PFSK-1 (cell line): ENCODE measurements around the gene RYR3.

Experiments used
- FOXP2 ChIP-seq: optimal IDR thresholded peaks from 2 replicates; pipeline ENCODE3; 2011; ENCODE audit warnings: borderline replicate concordance, control low read depth, inconsistent platforms; ENCODE audit not compliant: insufficient read depth; ENCODE audit errors: extremely low read length, extremely low read depth
- POLR2AphosphoS5 ChIP-seq: IDR thresholded peaks from 2 replicates; pipeline ENCODE4 v1.6.1; 2012; ENCODE audit warnings: low read depth, mild to moderate bottlenecking, control low read depth, low read length, moderate library complexity
- SIN3A ChIP-seq: IDR thresholded peaks from 2 replicates; pipeline ENCODE4 v1.6.1; 2012; ENCODE audit warnings: mild to moderate bottlenecking, low read length, moderate library complexity, borderline replicate concordance; ENCODE audit not compliant: insufficient read depth
- TAF1 ChIP-seq: IDR thresholded peaks from 2 replicates; pipeline ENCODE4 v1.6.1; 2012; ENCODE audit warnings: low read length, control low read depth, borderline replicate concordance; ENCODE audit not compliant: insufficient read depth
- TF ChIP-seq, protein P1 (sequence below), 2 experiments: IDR thresholded peaks; 2 replicates each; pipeline versions ENCODE4 v1.6.1 to v1.8.0; 2011 to 2012; ENCODE audit warnings: low read depth in 2 of 2, low read length in 2 of 2, control low read depth in 1 of 2, inconsistent platforms in 1 of 2, mild to moderate bottlenecking in 1 of 2, moderate library complexity in 1 of 2; ENCODE audit not compliant: insufficient read depth in 1 of 2

Gene RYR3

GRCh38 chr15:33859992-33860545 is 549.3 kb downstream of the RYR3 start:
- TF ChIP-seq SIN3A = no peak
- no peak for TF ChIP-seq TAF1
- TF ChIP-seq, protein P1, sequence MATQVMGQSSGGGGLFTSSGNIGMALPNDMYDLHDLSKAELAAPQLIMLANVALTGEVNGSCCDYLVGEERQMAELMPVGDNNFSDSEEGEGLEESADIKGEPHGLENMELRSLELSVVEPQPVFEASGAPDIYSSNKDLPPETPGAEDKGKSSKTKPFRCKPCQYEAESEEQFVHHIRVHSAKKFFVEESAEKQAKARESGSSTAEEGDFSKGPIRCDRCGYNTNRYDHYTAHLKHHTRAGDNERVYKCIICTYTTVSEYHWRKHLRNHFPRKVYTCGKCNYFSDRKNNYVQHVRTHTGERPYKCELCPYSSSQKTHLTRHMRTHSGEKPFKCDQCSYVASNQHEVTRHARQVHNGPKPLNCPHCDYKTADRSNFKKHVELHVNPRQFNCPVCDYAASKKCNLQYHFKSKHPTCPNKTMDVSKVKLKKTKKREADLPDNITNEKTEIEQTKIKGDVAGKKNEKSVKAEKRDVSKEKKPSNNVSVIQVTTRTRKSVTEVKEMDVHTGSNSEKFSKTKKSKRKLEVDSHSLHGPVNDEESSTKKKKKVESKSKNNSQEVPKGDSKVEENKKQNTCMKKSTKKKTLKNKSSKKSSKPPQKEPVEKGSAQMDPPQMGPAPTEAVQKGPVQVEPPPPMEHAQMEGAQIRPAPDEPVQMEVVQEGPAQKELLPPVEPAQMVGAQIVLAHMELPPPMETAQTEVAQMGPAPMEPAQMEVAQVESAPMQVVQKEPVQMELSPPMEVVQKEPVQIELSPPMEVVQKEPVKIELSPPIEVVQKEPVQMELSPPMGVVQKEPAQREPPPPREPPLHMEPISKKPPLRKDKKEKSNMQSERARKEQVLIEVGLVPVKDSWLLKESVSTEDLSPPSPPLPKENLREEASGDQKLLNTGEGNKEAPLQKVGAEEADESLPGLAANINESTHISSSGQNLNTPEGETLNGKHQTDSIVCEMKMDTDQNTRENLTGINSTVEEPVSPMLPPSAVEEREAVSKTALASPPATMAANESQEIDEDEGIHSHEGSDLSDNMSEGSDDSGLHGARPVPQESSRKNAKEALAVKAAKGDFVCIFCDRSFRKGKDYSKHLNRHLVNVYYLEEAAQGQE (IDR thresholded peaks at IDR 0.05; ENCODE audit: insufficient read depth in 1 of 2, low read depth in 2 of 2, low read length in 2 of 2) = no peak
- TF ChIP-seq FOXP2 = no peak
- no peak for TF ChIP-seq POLR2AphosphoS5

- TF ChIP-seq, protein P1 (IDR thresholded peaks at IDR 0.05; ENCODE audit: insufficient read depth in 1 of 2, low read depth in 2 of 2, low read length in 2 of 2) = no peak
- TF ChIP-seq FOXP2 (no peak), SIN3A (no peak), POLR2AphosphoS5 (no peak), TAF1 (no peak)
Measured at GRCh38 chr15:33860754-33861153, 550.0 kb downstream of the RYR3 start.

DNA sequence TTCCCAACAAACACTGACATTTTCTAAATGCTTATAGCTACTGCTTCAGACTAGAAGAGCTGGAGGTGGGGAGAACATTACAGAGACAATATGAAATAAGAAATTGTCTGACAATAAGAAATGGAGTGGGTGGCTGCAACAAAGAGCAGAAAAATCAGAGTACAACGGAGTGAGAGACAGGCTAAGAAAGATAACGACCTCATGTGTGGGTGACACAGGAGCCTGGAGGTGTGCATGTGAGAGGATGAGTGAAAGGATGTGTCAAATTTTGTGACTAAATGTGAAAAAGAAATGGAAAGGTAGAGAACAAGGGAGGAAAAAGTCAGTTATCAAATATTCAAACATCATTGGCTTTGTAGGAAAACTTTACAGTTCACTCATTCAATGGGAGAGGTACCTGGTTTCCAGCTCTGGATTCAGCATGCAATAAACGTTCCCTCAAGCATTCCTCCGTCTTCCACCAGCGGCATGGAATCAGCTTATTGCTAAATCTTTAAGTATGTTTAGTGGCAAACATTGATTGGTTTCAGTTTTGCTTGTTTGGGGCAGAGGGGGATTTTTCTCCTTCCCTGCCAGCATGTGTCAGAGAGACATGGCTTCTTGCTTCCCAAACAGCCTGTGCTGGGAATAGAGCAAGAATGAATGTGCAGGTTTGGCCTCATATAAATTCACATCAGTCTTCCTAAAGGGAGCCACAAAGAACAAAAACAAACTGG is 553.8 kb downstream of the RYR3 start:
- TF ChIP-seq FOXP2 = no peak
- TF ChIP-seq POLR2AphosphoS5 = no peak

DNA sequence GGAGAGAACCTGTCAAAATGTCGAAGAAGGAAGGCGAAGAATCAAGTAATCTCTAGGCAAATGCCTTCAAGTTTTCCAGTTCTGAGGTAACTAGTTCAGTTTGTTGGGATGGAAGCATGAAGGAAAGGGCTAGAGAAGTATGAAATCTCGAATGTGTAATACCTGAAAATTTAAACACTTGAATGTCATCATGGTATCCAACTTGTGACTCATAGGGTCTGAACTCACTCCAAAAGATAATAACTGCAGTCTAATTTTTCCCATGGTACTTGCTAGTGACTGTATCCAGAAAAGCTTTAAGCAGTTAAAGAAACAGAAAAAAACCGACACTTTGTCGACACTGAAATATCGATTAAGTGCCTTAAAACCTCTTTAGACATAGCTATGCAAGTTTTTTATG is 554.6 kb downstream of the RYR3 start:
- TF ChIP-seq TAF1 (no peak), POLR2AphosphoS5 (no peak), SIN3A (no peak), FOXP2 (no peak)
- TF ChIP-seq, protein P1 (IDR thresholded peaks at IDR 0.05; ENCODE audit: insufficient read depth in 1 of 2, low read depth in 2 of 2, low read length in 2 of 2) = no peak

- TF ChIP-seq POLR2AphosphoS5 (no peak), SIN3A (no peak), FOXP2 (no peak), TAF1 (no peak)
- TF ChIP-seq, protein P1 (IDR thresholded peaks at IDR 0.05; ENCODE audit: insufficient read depth in 1 of 2, low read depth in 2 of 2, low read length in 2 of 2) = no peak
Measured at GRCh38 chr15:33866101-33866737, 555.5 kb downstream of the RYR3 start.
